K562 (cell line): ENCODE measurements around the gene SYNGR4. TPM values are rescaled to one million over a fixed set of nuclear protein-coding genes. Genes with fewer than 3 reads are reported as not detected.
A peak's percentile ranks its signal among the peaks of the same experiment; 100 is the strongest.

Experiments used
- ATAC-seq: fragments of 200-7000 bp; cut with Tn5 transposase; 3 replicates; pipeline ENCODE4 v1.9.1; 2020; ENCODE audit warnings: moderate library complexity
- BruUV-seq: library from RNA; stranded (reverse); fragments of 400-500 nt; replicated peaks from 2 replicates; lab custom pipeline; 2021; lab: Mats Ljungman, UMichigan
- CTCF ChIA-PET: fragments of 300-600 bp; formaldehyde crosslinking; extraction: SDS; loops from one replicate; lab custom pipeline; 2021; ENCODE audit warnings: low intra/inter-chr PET ratio; lab: Yijun Ruan, JAX
- POLR2A ChIA-PET: fragments of 300-600, 350-650 bp; sonication (Branson Sonifier 250); formaldehyde crosslinking; extraction: SDS; loops from one replicate; lab custom pipeline; 2021; ENCODE audit warnings: antibody characterized with exemption, inconsistent platforms; lab: Yijun Ruan, JAX
- DNase-seq, 4 experiments: peaks; one replicate each; pipeline versions ENCODE4 v3.0.0 to v3.0.0-alpha.2; 2011 to 2018; ENCODE audit warnings: low spot score in 3 of 4, mixed read lengths in 3 of 4; ENCODE audit errors: extremely low read depth in 1 of 4
- FAIRE-seq: peaks from 2 replicates; lab custom pipeline; 2011; peaks lifted over from hg19 to GRCh38; lab: Jason Lieb, UNC
- H2AFZ ChIP-seq: 2 replicates; pipeline ENCODE4 v1.6.0; 2011; ENCODE audit warnings: low read depth, low read length, control low read depth, inconsistent platforms
- H3K27ac ChIP-seq: fragments of 200-600 bp; 3 replicates; pipeline ENCODE4 v1.8.0; 2011; ENCODE audit warnings: low read depth, mild to moderate bottlenecking, control low read depth, inconsistent platforms, low read length, moderate library complexity, mixed read lengths; ENCODE audit errors: extremely low read depth
- H3K27me3 ChIP-seq, 2 experiments: fragments of 300-600 bp in 1 of 2; 2 replicates in 1 of 2; 3 replicates in 1 of 2; pipeline versions ENCODE4 v1.6.0 to v1.8.0; 2011; ENCODE audit warnings: inconsistent platforms in 2 of 2, low read length in 2 of 2, mild to moderate bottlenecking in 1 of 2, mixed read lengths in 1 of 2, moderate library complexity in 1 of 2; ENCODE audit not compliant: control insufficient read depth in 2 of 2, insufficient read depth in 2 of 2
- H3K36me3 ChIP-seq: fragments of 300-600 bp; 3 replicates; pipeline ENCODE4 v1.8.0; 2011; ENCODE audit warnings: mild to moderate bottlenecking, low read length, inconsistent platforms; ENCODE audit not compliant: control insufficient read depth, insufficient read depth
- H3K4me1 ChIP-seq, 2 experiments: fragments of 200-600 bp in 1 of 2; replicated peaks in 1 of 2; 2 replicates in 1 of 2; 3 replicates in 1 of 2; pipeline versions ENCODE4 v1.5.1 to v1.8.0; 2011; ENCODE audit warnings: inconsistent platforms in 2 of 2, low read length in 2 of 2, mild to moderate bottlenecking in 1 of 2, mixed read lengths in 1 of 2, moderate library complexity in 1 of 2; ENCODE audit not compliant: control insufficient read depth in 2 of 2, insufficient read depth in 2 of 2
- H3K4me2 ChIP-seq: 2 replicates; pipeline ENCODE4 v1.6.1; 2011; ENCODE audit warnings: low read length, control low read depth, inconsistent platforms, mixed read lengths; ENCODE audit not compliant: insufficient read depth
- H3K4me3 ChIP-seq: fragments of 200-600 bp; sonication (generic), shearing (Covaris generic); 2 replicates; pipeline ENCODE4 v1.5.1; 2016; ENCODE audit warnings: control low read depth, inconsistent platforms
- H3K79me2 ChIP-seq: fragments of 200-600 bp; 3 replicates; pipeline ENCODE4 v1.8.0; 2011; ENCODE audit warnings: low read length, inconsistent platforms; ENCODE audit not compliant: control insufficient read depth, insufficient read depth
- H3K9ac ChIP-seq, 2 experiments: 2 replicates each; pipeline versions ENCODE4 v1.6.0 to v1.6.1; 2011; ENCODE audit warnings: low read depth in 2 of 2, low read length in 2 of 2, control low read depth in 1 of 2, inconsistent platforms in 1 of 2, mild to moderate bottlenecking in 1 of 2, mixed read lengths in 1 of 2; ENCODE audit not compliant: insufficient read depth in 1 of 2
- H3K9me1 ChIP-seq: one replicate; pipeline ENCODE4 v1.6.0; 2011; ENCODE audit warnings: inconsistent platforms, mild to moderate bottlenecking, low read length, moderate library complexity; ENCODE audit not compliant: control insufficient read depth, insufficient read depth
- H3K9me3 ChIP-seq: replicated peaks from 2 replicates; pipeline ENCODE4 v1.5.1; 2011; ENCODE audit warnings: low read depth, low read length, inconsistent platforms; ENCODE audit not compliant: control insufficient read depth, insufficient read depth
- H4K20me1 ChIP-seq: replicated peaks from 2 replicates; pipeline ENCODE4 v1.6.1; 2011; ENCODE audit warnings: low read length, inconsistent platforms, mixed read lengths; ENCODE audit not compliant: control insufficient read depth, insufficient read depth
- ARID2 ChIP-seq: fragments of 450-650 bp; IDR thresholded peaks from 2 replicates; pipeline ENCODE4 v1.6.1; 2017; ENCODE audit warnings: antibody characterized with exemption, mild to moderate bottlenecking
- BMI1 ChIP-seq: fragments of 150-350 bp; IDR thresholded peaks from 2 replicates; pipeline ENCODE4 v1.6.1; 2014; ENCODE audit warnings: low read length
- CC2D1A ChIP-seq: fragments of 450-650 bp; IDR thresholded peaks from 2 replicates; pipeline ENCODE4 v1.6.1; 2017; ENCODE audit warnings: mild to moderate bottlenecking
- DMBX1 ChIP-seq: fragments of 250-450 bp; sonication (Bioruptor Pico); IDR thresholded peaks from 2 replicates; pipeline ENCODE4 v1.8.0; 2022; ENCODE audit warnings: inconsistent platforms, mild to moderate bottlenecking, moderate library complexity, borderline replicate concordance
- FOXK1 ChIP-seq: sonication (generic); formaldehyde crosslinking; IDR thresholded peaks from 2 replicates; pipeline ENCODE4 v1.8.0; 2022; ENCODE audit warnings: missing genetic modification reagents, mild to moderate bottlenecking, borderline replicate concordance
- HNRNPLL ChIP-seq: fragments of 200-400 bp; formaldehyde crosslinking; IDR thresholded peaks from 2 replicates; pipeline ENCODE4 v1.6.1; 2017; ENCODE audit warnings: low read length, low read depth, mild to moderate bottlenecking; ENCODE audit not compliant: poor library complexity, severe bottlenecking
- KDM1A ChIP-seq, 2 experiments: fragments of 450-650 bp; IDR thresholded peaks; 2 replicates each; pipeline ENCODE4 v1.6.1; 2016; ENCODE audit warnings: mild to moderate bottlenecking in 2 of 2
- ZBTB34 ChIP-seq: fragments of 250-450 bp; sonication (Bioruptor Pico); IDR thresholded peaks from 2 replicates; pipeline ENCODE4 v1.8.0; 2021; ENCODE audit warnings: mild to moderate bottlenecking, moderate library complexity
- ZBTB5 ChIP-seq: fragments of 450-650 bp; IDR thresholded peaks from 2 replicates; pipeline ENCODE4 v1.6.1; 2017; ENCODE audit warnings: antibody characterized with exemption
- ZNF584 ChIP-seq: fragments of 200-800 bp; sonication (Bioruptor generic); IDR thresholded peaks from 2 replicates; pipeline ENCODE4 v1.6.1; 2016; ENCODE audit warnings: low read depth, mild to moderate bottlenecking, missing genetic modification characterization, missing compliant biosample characterization
- WGBS: fragments of 100-300 bp; shearing (Covaris generic); methylation state at CpG from one replicate; pipeline ENCODE4 v1.1.6; 2016; ENCODE audit warnings: low coverage, mixed read lengths; ENCODE audit not compliant: insufficient coverage; ENCODE audit errors: missing lambda C conversion rate; 5-methylcytosine and 5-hydroxymethylcytosine counted together
- in situ Hi-C: fragments of 300-500 bp; cut with MboI; formaldehyde crosslinking; loops from 4 replicates; pipeline ENCODE4 v1.15.0; 2018; ENCODE audit warnings: inconsistent platforms, mixed read lengths
- intact Hi-C: fragments of 100-400 bp; cut with micrococcal nuclease; formaldehyde crosslinking; loops from 2 replicates; pipeline ENCODE4 v1.14.2; 2022
- polyA plus RNA-seq, 8 experiments: library from polyadenylated mRNA; depleted of rRNA in 4 of 8; stranded (reverse) in 5 of 8; unstranded in 3 of 8; fragments of >200 nt; fragmentation: Nextera tagmentation in 2 of 8; fragmentation: Illumina TruSeq in 1 of 8; extraction: Ambion mirVana in 2 of 8; extraction: Trizol in 1 of 8; gene quantifications; 2 replicates each; pipeline versions ENCODE4 v1.2.1 to v1.2.3, GENCODE V29; 2011 to 2014; ENCODE audit warnings: inconsistent platforms in 1 of 8, missing spikeins in 1 of 8
- total RNA-seq, 7 experiments: library from RNA; depleted of rRNA in 6 of 7; stranded (reverse); fragments of >200 nt in 6 of 7; fragmentation: Illumina TruSeq in 2 of 7; extraction: Trizol in 2 of 7; gene quantifications; 2 replicates each; pipeline versions ENCODE4 v1.2.1 to v1.2.3, GENCODE V29; 2011 to 2021; ENCODE audit warnings: low replicate concordance in 1 of 7
- TF ChIP-seq, protein P1 (sequence below): fragments of 450-650 bp; formaldehyde crosslinking; IDR thresholded peaks from 2 replicates; pipeline ENCODE4 v1.4.0; 2022; ENCODE audit warnings: missing genetic modification characterization
- TF ChIP-seq, protein P2 (sequence below), 2 experiments: IDR thresholded peaks; 2 replicates each; pipeline ENCODE4 v1.6.1; 2012; ENCODE audit warnings: improper control_type of control experiment in 2 of 2, low read depth in 2 of 2, low read length in 2 of 2, borderline replicate concordance in 1 of 2
- TF ChIP-seq, protein P3 (sequence below): sonication (generic); formaldehyde crosslinking; IDR thresholded peaks from 2 replicates; pipeline ENCODE4 v1.5.0; 2020; ENCODE audit warnings: missing genetic modification reagents

SYNGR4 gene
- total and polyA plus RNA-seq, 9 of the 15 experiments (the other 6 are each of a cell fraction or from before 2014, with no cell fraction given) = 0.07 to 0.14 TPM; not detected in 7

DNA sequence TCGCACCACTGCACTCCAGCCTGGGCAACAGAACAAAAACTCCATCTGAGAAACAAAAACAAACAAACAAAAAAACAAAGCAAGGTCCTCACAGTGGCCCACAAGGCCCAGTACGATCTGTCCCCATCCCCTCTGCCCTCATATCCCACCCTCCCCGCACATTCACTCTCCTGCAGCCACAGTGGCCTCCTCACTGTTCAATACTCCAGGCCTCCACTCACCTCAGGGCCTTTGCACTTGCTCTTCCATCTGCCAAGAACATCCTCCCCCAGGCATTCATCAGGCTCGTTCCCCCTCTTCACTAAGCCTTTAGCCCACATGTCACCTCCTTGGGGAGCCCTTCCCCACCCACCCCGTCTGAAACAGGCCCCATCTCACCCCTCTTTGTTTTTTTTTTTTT lies 5.0 kb upstream of the SYNGR4 start (continued):
- no peak for TF ChIP-seq ZBTB34
- TF ChIP-seq DMBX1 (CRISPR knock-in tag) = no peak

- intact Hi-C loops = loop anchor here (5.0 kb wide), 1 partner anchor 40 kb away; a partner anchor contains a TSS
- Histone ChIP-seq H3K79me2 (peaks cover 4% of the 10 kb centered on the region; the same call in 1 of the 3 replicates), H3K4me1 (peaks cover 8 to 25% of the 10 kb centered on the region in 2 experiments), H3K4me3 (no peak overlapping the region), H3K9me3 (no peaks in the 10 kb centered on the region), H3K9ac (no peak overlapping the region), H3K9me1 (no peaks in the 10 kb centered on the region), H3K27ac (no peak overlapping the region), H3K27me3 (no peaks in the 10 kb centered on the region), H3K4me2 (no peak overlapping the region), H3K36me3 (peaks cover 3% of the 10 kb centered on the region; the same call in 2 of the 3 replicates), H2AFZ (no peak overlapping the region), H4K20me1 (no peaks in the 10 kb centered on the region)
- DNase-seq (no peak), FAIRE-seq (no peak), ATAC-seq (no peak)
- ChIA-PET POLR2A (no interaction called here), CTCF (no interaction called here)
- no TSS peak for BruUV-seq
- in situ Hi-C loops = no loop called here
- WGBS = 97% methylated on average over 3 of the region's 3 CpGs
- TF ChIP-seq, protein P1, sequence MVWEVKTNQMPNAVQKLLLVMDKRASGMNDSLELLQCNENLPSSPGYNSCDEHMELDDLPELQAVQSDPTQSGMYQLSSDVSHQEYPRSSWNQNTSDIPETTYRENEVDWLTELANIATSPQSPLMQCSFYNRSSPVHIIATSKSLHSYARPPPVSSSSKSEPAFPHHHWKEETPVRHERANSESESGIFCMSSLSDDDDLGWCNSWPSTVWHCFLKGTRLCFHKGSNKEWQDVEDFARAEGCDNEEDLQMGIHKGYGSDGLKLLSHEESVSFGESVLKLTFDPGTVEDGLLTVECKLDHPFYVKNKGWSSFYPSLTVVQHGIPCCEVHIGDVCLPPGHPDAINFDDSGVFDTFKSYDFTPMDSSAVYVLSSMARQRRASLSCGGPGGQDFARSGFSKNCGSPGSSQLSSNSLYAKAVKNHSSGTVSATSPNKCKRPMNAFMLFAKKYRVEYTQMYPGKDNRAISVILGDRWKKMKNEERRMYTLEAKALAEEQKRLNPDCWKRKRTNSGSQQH (CRISPR knock-in tag) = no peak
- no peak for TF ChIP-seq ZNF584 (CRISPR knock-in tag)
- no peak for TF ChIP-seq FOXK1 (CRISPR knock-in tag)
- TF ChIP-seq CC2D1A = no peak
- TF ChIP-seq HNRNPLL = no peak
- peak; percentile 95; the same call in 1 of the 2 replicates for TF ChIP-seq ARID2
- TF ChIP-seq, protein P2, sequence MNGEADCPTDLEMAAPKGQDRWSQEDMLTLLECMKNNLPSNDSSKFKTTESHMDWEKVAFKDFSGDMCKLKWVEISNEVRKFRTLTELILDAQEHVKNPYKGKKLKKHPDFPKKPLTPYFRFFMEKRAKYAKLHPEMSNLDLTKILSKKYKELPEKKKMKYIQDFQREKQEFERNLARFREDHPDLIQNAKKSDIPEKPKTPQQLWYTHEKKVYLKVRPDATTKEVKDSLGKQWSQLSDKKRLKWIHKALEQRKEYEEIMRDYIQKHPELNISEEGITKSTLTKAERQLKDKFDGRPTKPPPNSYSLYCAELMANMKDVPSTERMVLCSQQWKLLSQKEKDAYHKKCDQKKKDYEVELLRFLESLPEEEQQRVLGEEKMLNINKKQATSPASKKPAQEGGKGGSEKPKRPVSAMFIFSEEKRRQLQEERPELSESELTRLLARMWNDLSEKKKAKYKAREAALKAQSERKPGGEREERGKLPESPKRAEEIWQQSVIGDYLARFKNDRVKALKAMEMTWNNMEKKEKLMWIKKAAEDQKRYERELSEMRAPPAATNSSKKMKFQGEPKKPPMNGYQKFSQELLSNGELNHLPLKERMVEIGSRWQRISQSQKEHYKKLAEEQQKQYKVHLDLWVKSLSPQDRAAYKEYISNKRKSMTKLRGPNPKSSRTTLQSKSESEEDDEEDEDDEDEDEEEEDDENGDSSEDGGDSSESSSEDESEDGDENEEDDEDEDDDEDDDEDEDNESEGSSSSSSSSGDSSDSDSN (IDR thresholded peaks at IDR 0.05; ENCODE audit: borderline replicate concordance in 1 of 2, low read depth in 2 of 2, low read length in 2 of 2) = no peak
- TF ChIP-seq, protein P3, sequence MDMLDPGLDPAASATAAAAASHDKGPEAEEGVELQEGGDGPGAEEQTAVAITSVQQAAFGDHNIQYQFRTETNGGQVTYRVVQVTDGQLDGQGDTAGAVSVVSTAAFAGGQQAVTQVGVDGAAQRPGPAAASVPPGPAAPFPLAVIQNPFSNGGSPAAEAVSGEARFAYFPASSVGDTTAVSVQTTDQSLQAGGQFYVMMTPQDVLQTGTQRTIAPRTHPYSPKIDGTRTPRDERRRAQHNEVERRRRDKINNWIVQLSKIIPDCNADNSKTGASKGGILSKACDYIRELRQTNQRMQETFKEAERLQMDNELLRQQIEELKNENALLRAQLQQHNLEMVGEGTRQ (CRISPR knock-in tag) = no peak
- TF ChIP-seq BMI1 = no peak
- no peak for TF ChIP-seq ZBTB5
- TF ChIP-seq KDM1A (IDR thresholded peaks at IDR 0.05) = peak in 1 of 2 experiments; percentile 98; a peak in 2 of 4 replicates
These were observed 2.3 kb upstream of the SYNGR4 start for GRCh38 chr19:48361912-48362311.
